Activated naive CD4-positive, alpha-beta T cell treated with anti-CD3 and anti-CD28 coated beads, Interleukin-2, amount 50 U/mL, for 72 hours (primary cell): ENCODE results near the gene SLCO3A1. TPM values are rescaled to one million over a fixed set of nuclear protein-coding genes. Genes with fewer than 3 reads are reported as not detected.
"Not testable (repeated sequence)": the region's sequence is repeated elsewhere in the genome, so short reads cannot be mapped to it uniquely, and the experiment has no call there.

ENCODE experiments used
- ATAC-seq, 2 donors: fragments of 150-1000 bp; cut with Tn5 transposase; 2 replicates each; pipeline ENCODE4 v1.10.0; 2021; ENCODE audit warnings: mild to moderate bottlenecking in 2 of 2, moderate library complexity in 2 of 2
- DNase-seq, 2 donors: peaks; one replicate each; pipeline ENCODE4 v3.0.0; 2021 to 2022; ENCODE audit warnings: low spot score in 2 of 2
- H3K27ac Mint-ChIP-seq, 2 donors: one replicate each; pipeline ENCODE4 v1.8.0; 2022; ENCODE audit warnings: mild to moderate bottlenecking in 2 of 2, mixed read lengths in 2 of 2
- H3K36me3 Mint-ChIP-seq, 2 donors: one replicate each; pipeline ENCODE4 v1.8.0; 2022; ENCODE audit warnings: mixed read lengths in 2 of 2
- H3K9me3 Mint-ChIP-seq, 2 donors: one replicate each; pipeline ENCODE4 v1.8.0; 2022; ENCODE audit warnings: mixed read lengths in 2 of 2
- total RNA-seq, 2 donors: library from RNA; stranded (reverse); gene quantifications; one replicate each; pipeline ENCODE4 v1.2.3, GENCODE V29; 2022

Gene SLCO3A1
- total RNA-seq, 2 donors from 2014 or later: 3.2 to 3.9 TPM

GRCh38 chr15:92059036-92059970 is 205.8 kb downstream of the SLCO3A1 start:
- H3K36me3 Mint-ChIP-seq: peaks cover 0 to 1% of the 10 kb centered on the region in 2 donors
- DNase-seq (no peak), ATAC-seq (no peak)
- no peak overlapping the region for H3K27ac Mint-ChIP-seq
- H3K9me3 Mint-ChIP-seq: peaks cover 0 to 1% of the 10 kb centered on the region in 2 donors

DNA sequence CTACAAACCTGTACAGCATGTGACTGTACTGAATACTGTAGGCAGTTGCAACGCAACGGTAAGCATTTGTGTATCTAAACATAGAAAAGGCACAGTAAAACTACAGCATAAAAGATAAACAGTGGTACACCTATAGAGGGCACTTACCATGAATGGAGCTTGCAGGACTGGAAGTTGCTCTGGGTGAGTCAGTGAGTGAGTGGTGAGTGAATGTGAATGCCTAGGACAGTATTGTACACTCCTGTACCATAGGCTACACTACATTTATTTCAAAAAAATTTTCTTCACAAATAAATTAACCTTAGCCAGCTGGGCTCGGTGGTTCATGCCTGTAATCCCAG is 206.4 kb downstream of the SLCO3A1 start:
- ATAC-seq, H3K36me3 Mint-ChIP-seq, DNase-seq, H3K9me3 Mint-ChIP-seq, H3K27ac Mint-ChIP-seq: not testable (repeated sequence)

DNA sequence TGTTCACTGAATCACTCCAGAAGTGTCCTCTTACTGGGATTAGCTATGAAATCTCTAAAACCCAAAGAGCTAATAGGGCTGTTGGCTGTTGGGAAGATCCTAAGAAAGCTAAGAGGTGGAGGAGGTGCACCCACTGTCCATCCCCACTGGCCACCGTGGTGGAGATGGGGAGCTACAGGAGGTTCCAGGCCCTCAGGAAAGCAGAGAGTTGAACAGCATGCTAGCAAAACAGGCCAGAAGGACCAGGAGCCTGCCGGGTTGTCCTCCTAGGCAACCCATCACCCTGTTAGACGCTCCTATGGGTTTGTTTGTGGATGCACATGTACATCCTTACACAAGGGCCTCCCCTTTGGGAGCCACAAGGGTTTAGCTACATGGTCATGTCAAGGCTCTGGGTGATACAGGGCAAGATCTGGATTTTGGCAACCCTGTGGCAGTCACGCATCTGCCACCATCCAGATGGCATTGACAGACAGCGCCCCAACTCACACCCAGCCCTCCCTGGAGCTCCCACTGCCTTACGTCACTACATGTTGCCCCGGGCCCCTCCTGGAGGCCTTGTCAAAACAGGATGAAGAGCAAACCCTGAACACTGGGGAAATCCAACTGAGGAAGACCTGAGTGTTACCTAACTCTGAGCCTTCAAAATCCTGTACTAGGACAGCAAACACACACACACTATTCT is 208.1 kb downstream of the SLCO3A1 start:
- Mint-ChIP-seq H3K9me3 (peaks cover 0 to 5% of the 10 kb centered on the region in 2 donors), H3K27ac (no peak overlapping the region), H3K36me3 (peaks cover 0 to 4% of the 10 kb centered on the region in 2 donors)
- DNase-seq (no peak), ATAC-seq (no peak)

DNA sequence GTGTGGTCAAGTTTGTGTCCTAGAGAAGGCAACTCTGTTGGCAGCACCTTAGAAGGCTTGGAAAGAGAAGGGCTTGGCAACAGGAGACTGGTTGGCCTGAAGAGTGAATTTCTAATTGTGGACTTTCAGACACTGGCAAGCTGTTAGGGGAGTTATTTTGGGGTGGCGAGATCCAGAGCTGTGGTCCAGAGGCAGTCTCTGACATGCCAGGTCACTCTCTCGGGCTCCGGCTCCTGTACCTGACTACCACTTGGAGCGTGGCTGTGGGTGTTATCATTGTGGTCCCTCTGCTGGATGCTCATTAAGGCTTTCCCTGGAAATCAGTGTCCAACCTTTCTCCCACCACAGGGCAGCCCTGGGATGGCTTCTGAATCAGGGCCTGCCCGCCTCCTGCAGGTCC is 209.0 kb downstream of the SLCO3A1 start:
- H3K36me3 Mint-ChIP-seq: peaks cover 0 to 4% of the 10 kb centered on the region in 2 donors
- no peak for ATAC-seq
- no peak overlapping the region for H3K27ac Mint-ChIP-seq
- peaks cover 0 to 5% of the 10 kb centered on the region in 2 donors for H3K9me3 Mint-ChIP-seq
- no peak for DNase-seq

- H3K27ac Mint-ChIP-seq: no peak overlapping the region
- ATAC-seq: no peak
- peaks cover 0 to 5% of the 10 kb centered on the region in 2 donors for H3K9me3 Mint-ChIP-seq
- H3K36me3 Mint-ChIP-seq: peaks cover 0 to 4% of the 10 kb centered on the region in 2 donors
- no peak for DNase-seq
These were observed 214.6 kb downstream of the SLCO3A1 start for GRCh38 chr15:92068121-92068520.

DNA sequence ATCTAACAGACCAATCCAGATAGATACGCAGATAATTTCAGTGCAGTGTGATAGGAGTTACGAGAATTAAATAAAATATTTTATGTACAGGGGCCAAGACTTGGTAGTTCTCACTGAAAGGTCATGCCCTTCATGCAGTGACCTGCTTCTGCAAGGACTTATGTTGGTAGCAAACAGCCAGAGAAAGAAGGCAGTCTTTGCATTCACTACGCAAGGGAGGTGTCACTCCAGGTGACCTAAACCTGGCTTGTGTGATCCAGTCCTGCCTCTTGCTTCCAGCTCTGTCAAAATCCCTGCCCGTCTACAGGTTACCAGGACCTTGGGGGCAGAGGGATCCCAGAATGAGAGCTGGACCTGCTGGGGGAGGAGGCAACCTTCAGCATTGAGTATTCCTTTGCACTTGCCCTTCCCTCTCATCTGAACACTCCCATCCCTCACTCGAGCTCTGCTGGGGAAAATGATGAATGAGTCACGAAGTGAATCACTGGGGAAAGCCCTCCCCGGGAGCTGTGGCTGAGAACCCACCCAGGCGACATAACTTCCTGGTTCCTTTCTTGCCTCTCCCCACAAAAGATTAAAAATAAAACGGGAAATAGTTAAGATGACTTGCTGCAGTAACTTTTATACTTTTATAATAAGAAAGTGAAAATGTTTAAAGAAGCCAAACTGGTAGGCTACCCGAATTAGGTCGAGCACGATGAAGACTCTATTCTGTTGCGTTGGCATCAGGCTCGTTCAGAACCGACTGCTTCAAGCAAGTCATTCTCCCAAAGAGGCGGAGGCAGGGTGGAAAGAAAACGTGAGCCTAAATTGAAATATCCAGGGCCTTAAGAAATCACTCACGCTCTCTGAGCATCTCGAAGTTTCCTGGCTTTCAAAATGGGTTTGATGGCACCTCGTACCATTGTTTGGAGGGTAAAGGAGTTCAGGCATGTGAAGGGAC is 216.1 kb downstream of the SLCO3A1 start:
- Mint-ChIP-seq H3K27ac (peak overlapping the region; percentile 69 to 87), H3K36me3 (no peaks in the 10 kb centered on the region), H3K9me3 (peaks cover 0 to under 1% of the 10 kb centered on the region in 2 donors)
- peak; percentile 34 to 69 for DNase-seq
- ATAC-seq: peak; percentile 90 to 98

GRCh38 chr15:92070251-92070650 is 216.7 kb downstream of the SLCO3A1 start:
- ATAC-seq, H3K9me3 Mint-ChIP-seq, DNase-seq, H3K36me3 Mint-ChIP-seq: not testable (repeated sequence)
- peak overlapping the region; percentile 69 to 87 for H3K27ac Mint-ChIP-seq

DNA sequence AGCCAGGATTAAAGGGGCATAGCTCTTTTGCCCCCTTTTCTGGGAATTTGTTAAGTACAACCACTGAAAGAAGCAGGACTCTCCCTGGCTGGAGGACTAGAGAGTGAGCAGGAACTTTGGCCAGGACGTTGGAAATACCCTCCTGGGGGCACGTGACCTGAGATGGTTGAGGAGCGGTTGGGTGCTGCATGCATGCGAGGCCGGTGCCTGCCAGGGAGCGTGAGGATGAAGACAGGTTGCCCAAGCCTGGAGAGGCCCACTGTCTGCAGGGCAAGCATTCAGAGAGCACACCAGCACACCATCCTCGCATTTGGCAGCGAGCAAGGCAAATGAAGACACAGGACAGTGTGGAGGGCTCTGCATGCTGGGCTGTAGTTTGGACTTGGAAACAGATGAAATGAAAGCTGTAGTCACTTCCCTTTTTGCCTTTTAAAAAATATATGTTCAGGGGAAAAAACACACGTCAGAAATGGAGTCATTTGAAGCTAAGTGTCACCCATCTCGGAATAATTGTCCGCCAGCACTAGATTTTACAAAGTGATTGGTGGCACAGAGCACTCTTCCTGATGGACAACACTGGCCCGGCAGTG is 217.6 kb downstream of the SLCO3A1 start:
- H3K36me3 Mint-ChIP-seq: no peaks in the 10 kb centered on the region
- no peaks in the 10 kb centered on the region for H3K9me3 Mint-ChIP-seq
- H3K27ac Mint-ChIP-seq: no peak overlapping the region
- DNase-seq (no peak), ATAC-seq (no peak)

DNA sequence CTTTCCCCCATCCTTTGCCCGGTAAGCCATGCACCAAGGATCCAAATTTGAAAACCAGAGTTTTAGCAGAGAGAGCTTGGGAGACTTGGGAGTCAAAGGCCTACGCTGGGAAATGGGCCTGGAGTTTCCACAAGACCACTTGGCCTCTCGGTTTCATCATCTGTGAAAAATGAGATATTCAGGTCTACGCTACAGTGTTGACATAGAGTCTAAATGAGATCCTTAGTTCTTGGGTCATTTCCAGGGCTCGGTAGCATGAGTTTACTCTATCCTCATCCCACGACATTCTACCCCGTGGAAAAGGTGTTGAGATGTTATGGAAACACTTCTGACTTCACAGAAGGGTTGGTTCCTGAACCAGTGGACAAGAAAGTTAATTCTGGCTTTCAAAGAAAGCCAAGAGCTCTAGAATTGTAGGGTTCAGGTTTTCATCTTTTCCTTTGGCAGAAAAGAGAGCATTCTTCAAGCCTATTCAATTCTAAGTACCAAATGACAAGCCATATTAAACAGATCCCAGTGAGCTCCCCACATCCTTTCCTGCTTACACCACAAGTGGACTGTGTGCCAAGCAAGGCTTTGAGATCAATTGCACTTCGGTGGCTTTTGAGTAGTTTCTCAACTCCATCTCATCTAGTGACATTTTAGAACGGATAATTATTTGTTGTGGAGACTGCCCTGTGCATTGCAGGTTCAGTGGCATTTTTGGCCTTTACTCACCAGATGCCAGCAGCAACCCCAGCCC is 219.7 kb downstream of the SLCO3A1 start:
- Mint-ChIP-seq H3K36me3 (no peaks in the 10 kb centered on the region), H3K27ac (no peak overlapping the region), H3K9me3 (no peaks in the 10 kb centered on the region)
- no peak for ATAC-seq
- no peak for DNase-seq

DNA sequence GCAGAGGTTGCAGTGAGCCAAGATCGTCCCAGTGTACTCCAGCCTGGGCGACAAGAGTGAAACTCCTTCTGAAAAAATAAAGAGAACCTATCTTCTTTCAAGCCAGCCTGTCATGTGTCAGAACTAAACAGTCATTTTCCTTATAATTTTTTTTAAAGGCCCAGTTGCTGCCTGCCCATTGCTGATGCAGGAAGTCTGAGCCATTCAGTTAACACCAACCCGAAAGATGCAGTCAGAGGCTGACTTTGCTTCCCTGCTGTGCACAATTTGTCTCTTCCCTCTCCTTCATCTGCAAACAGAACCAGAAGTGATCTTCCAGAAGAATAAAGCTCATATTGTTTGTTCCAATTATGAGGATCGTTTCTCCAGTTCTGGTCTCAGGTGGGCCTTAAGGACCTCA is 220.6 kb downstream of the SLCO3A1 start:
- DNase-seq (no peak), ATAC-seq (no peak)
- peak overlapping the region in 1 of 2 donors; percentile 69 for H3K27ac Mint-ChIP-seq
- no peaks in the 10 kb centered on the region for H3K9me3 Mint-ChIP-seq
- no peaks in the 10 kb centered on the region for H3K36me3 Mint-ChIP-seq

- ATAC-seq (peak in 1 of 2 donors; percentile 17), DNase-seq (no peak)
- H3K9me3 Mint-ChIP-seq: no peaks in the 10 kb centered on the region
- no peaks in the 10 kb centered on the region for H3K36me3 Mint-ChIP-seq
- H3K27ac Mint-ChIP-seq: no peak overlapping the region
These were observed 221.1 kb downstream of the SLCO3A1 start for GRCh38 chr15:92074646-92075045.

DNA sequence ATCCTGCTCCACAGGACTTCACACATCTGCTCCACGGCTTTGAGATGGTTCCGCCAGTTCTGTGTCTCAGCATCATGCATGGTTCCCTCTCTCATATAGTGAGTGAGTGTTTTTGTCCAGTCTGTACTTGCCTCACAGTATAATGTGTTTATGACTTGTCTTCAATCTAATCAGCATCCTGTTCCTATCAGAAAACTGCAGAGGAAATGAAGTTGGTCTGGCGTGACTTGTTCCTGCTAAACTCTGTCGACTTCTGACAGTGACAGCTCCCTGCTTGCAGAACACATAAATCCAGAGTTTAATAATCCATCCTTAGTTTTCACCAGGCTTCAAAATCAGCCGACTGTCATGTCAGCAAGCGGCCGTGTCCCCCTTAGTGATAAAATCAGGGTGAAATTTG is 222.3 kb downstream of the SLCO3A1 start:
- no peaks in the 10 kb centered on the region for H3K9me3 Mint-ChIP-seq
- peak overlapping the region in 1 of 2 donors; percentile 1 for H3K27ac Mint-ChIP-seq
- DNase-seq: no peak
- no peaks in the 10 kb centered on the region for H3K36me3 Mint-ChIP-seq
- ATAC-seq: no peak

- Mint-ChIP-seq H3K9me3 (no peaks in the 10 kb centered on the region), H3K36me3 (no peaks in the 10 kb centered on the region), H3K27ac (no peak overlapping the region)
- DNase-seq (no peak), ATAC-seq (no peak)
These were observed 223.0 kb downstream of the SLCO3A1 start for GRCh38 chr15:92076541-92076940.

- H3K27ac Mint-ChIP-seq: no peak overlapping the region
- no peaks in the 10 kb centered on the region for H3K36me3 Mint-ChIP-seq
- no peaks in the 10 kb centered on the region for H3K9me3 Mint-ChIP-seq
- ATAC-seq (peak; percentile 77 to 85), DNase-seq (peak; percentile 67 to 68)
These were observed 224.0 kb downstream of the SLCO3A1 start for GRCh38 chr15:92077353-92078085.

DNA sequence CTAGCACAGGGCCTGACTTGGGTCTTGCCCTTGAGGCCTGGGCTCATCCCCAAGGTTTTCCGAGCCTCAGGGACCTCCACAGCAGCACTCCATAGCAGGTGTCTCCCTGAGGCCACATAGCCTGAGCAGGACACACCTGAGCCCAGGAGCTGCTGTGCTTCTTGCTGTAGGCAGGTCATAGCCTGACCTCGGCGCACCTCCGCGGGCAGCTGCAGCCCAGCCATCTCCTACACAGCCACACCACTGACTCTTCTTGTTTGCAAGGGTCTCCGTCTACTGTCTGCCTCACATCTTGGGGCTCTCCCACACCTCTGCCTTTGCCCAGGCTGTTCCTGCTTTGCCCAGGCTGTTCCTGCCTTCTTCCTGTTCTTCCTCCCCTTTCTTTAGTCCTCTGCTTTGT is 224.8 kb downstream of the SLCO3A1 start:
- no peak for ATAC-seq
- Mint-ChIP-seq H3K9me3 (no peaks in the 10 kb centered on the region), H3K27ac (no peak overlapping the region)

More for the DNA sequence above, 224.8 kb downstream of the SLCO3A1 start:
- no peak for DNase-seq
- no peaks in the 10 kb centered on the region for H3K36me3 Mint-ChIP-seq
